ENCODE data around the gene OR10A3.

- TF ChIP-seq CTCF (IDR thresholded peaks at IDR 0.05): no peak
- TF ChIP-seq EP300 (IDR thresholded peaks at IDR 0.05): no peak
- TF ChIP-seq POLR2A (IDR thresholded peaks at IDR 0.05): no peak
Measured at GRCh38 chr11:7936615-7937014, 4.9 kb downstream of the OR10A3 start.
